ENCODE results near the gene CACNA1B.
"Not testable (repeated sequence)": the region's sequence is repeated elsewhere in the genome, so short reads cannot be mapped to it uniquely, and the experiment has no call there.

DNA sequence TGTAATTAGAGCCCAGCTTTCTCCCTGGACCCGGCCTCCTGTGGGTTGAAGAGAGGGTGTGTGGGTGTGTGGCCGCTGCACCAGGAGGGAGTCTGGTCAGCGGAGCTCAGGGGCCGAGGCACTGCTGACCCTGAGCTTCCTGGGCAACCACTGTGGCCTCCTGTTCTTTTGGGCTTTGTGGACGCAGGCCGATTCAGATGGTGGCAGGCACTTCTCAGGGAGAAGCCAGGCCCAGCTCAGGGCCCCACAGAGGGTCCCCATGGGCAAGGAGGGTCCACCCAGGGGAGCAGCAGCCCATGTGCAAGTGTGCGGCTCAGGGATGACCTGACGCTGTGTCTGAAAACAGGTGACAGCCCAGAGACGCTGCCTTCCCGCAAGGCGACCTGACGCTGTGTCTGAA, 11.0 kb downstream of the CACNA1B start:
- not testable (repeated sequence) for TF ChIP-seq CTCF, POLR2A (IDR thresholded peaks at IDR 0.05)
